ENCODE results near the gene OGFRL1.

DNA sequence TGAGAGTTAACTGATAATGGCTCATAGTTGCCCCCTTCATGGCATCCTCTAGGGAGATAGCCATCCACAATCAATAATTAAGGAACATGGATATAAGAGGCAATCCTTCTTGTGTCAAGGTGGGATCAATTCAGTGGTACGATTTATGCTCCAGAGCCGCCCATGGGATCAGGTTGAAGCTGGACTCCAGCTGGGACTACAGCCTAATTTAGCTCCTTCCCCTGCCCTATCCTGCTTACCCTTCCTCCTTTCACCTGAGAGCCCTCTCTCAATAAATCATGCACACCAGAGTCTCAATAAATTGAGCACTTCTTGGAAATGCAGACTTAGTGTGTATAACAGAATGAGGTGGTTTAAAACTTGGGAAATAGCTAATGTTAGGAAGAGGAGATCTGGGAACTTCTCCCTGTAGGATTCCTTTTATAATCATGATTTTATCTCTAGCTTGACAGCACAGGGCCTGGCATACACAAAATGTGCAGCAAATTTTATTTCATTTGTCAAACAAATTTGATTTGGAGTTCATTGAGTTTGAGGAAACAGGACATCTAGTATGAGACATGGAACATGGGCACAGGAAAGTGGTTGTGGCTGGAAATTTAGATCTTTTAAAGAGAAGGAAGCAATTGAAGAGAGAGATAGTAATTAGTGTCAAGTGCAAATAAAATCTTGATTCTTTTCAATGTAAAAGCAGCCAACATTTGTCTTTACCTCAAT lies 28.6 kb upstream of the OGFRL1 start:
- TF ChIP-seq, protein P1, sequence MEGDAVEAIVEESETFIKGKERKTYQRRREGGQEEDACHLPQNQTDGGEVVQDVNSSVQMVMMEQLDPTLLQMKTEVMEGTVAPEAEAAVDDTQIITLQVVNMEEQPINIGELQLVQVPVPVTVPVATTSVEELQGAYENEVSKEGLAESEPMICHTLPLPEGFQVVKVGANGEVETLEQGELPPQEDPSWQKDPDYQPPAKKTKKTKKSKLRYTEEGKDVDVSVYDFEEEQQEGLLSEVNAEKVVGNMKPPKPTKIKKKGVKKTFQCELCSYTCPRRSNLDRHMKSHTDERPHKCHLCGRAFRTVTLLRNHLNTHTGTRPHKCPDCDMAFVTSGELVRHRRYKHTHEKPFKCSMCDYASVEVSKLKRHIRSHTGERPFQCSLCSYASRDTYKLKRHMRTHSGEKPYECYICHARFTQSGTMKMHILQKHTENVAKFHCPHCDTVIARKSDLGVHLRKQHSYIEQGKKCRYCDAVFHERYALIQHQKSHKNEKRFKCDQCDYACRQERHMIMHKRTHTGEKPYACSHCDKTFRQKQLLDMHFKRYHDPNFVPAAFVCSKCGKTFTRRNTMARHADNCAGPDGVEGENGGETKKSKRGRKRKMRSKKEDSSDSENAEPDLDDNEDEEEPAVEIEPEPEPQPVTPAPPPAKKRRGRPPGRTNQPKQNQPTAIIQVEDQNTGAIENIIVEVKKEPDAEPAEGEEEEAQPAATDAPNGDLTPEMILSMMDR (IDR thresholded peaks at IDR 0.05), result no peak
- no peak for TF ChIP-seq POLR2A (IDR thresholded peaks at IDR 0.05)
